ENCODE results near the gene PKP3.
"Not testable (repeated sequence)": the region's sequence is repeated elsewhere in the genome, so short reads cannot be mapped to it uniquely, and the experiment has no call there.

Gene PKP3

GRCh38 chr11:431921-432320 is 37.9 kb downstream of the PKP3 start:
- DNase-seq: no peak

DNA sequence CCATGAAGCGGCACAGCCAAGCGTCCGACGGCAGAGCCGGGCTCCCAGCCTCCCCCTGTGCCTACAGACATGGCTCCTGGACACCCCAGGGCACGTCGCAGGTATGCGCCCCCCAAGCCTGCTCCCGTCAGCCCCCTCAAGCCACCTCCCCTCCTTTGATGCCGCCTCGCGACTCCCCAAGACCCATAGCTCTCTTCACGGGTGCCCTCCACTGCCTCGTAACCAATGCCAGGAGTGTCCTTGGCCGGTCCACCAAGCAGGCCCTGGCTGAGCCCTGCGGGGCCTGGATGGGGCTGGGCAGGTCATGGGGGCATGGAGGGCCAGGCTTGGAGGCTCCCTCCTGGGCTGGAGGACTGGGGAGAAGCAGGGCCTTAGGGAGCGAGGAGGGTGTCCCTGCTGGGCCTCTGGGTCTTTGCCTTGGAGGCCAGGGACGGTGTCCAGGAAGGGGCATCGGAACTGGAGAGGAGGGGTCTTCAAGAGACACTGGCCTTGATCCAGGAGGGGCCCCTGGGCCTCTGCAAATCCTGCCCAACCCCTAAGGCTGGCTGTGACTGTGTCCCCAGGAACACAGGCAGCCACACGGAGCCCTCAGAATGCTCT is 38.6 kb downstream of the PKP3 start:
- no peak for DNase-seq

DNA sequence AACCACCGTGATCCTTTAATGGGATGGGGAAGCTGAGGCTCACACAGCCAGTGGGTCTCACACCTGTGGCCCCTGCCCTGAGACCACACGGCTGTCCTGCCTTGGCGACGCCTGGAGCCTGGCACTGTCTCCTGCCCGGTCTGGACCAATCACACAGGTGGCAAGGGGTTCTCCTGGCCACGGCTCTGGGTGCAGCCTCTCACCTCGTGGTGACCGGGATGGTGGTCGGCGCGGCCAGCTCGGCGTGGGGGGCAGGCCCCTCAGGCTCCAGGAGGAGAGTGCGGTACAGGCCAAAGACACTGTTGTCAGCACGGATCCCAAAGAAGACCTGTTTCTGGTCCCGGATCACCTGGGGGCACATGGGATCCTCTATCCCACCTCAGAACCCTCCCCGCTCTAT is 39.1 kb downstream of the PKP3 start:
- DNase-seq: no peak

GRCh38 chr11:433641-434040 is 39.6 kb downstream of the PKP3 start:
- DNase-seq: no peak

GRCh38 chr11:434496-434895 is 40.5 kb downstream of the PKP3 start:
- no peak for DNase-seq

DNA sequence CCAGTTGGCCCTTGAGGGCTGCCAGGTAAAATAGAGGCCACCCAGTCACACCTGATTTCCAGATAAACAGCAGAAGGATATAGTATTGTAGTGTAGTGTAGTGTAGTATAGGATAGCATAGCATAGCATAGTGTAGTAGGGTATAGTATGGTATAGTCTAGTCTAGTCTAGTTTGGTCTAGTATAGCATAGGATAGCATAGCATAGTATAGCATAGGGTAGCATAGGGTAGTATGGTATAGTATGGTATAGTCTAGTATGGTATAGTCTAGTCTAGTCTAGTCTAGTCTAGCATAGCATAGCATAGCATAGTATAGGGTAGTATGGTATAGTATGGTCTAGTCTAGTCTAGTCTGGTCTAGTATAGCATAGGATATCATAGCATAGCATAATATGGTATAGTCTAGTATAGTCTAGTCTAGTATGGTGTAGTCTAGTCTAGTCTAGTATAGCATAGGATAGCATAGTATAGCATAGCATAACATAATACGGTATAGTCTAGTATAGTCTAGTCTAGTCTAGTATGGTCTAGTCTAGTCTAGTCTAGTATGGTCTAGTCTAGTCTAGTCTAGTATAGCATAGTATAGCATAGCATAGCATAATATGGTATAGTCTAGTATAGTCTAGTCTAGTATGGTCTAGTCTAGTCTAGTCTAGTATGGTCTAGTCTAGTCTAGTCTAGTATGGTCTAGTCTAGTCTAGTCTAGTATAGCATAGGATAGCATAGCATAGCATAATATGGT is 41.2 kb downstream of the PKP3 start:
- DNase-seq: not testable (repeated sequence)

GRCh38 chr11:437228-437870 is 43.3 kb downstream of the PKP3 start:
- DNase-seq: no peak

GRCh38 chr11:438101-438844 is 44.3 kb downstream of the PKP3 start:
- no peak for DNase-seq

GRCh38 chr11:439315-440064 is 45.5 kb downstream of the PKP3 start:
- DNase-seq: no peak

DNA sequence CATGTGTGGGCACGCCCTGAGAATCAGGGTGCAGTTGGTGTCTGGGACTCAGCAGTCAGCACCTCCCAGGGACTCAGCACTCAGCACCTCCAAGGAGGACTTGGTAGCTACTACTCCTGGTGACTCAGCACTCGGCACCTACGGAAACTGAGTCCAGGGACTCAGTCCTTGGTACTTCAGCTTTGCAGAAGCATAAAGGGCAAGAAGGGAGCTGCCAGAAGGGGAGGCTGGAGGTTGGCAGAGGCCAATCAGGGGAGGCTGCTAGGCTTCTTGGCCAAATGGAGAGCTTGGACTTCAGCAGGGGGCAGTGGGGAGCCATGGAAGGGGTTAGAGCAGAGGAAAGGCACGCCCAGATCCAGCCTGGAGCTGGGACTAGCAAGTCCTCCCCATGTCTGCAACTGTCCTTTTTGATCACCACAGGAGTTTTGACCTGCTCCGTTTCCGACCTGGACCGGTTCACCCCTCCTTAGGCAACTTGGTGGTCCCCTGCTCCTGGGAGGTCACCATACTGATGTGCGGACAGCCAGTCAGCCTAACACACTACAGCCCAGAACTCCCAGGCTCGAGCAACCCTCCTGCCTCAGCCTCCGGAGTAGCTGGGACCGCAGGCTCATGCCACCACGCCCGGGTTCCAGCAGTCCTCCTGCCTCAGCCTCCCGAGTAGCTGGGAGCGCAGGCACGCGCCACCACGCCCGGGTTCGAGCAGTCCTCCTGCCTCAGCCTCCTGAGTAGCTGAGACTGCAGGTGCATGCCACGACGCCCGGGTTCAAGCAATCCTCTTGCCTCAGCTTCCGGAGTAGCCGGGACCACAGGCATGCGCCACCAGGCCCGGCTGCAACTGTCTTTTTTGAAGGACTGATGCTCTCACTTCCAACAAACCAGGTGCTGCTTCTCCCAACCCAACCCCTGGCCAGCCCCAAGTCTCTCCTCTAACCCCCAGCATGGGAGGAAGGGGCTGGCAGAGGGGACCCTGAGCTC is 46.3 kb downstream of the PKP3 start:
- DNase-seq: peak; percentile 32

DNA sequence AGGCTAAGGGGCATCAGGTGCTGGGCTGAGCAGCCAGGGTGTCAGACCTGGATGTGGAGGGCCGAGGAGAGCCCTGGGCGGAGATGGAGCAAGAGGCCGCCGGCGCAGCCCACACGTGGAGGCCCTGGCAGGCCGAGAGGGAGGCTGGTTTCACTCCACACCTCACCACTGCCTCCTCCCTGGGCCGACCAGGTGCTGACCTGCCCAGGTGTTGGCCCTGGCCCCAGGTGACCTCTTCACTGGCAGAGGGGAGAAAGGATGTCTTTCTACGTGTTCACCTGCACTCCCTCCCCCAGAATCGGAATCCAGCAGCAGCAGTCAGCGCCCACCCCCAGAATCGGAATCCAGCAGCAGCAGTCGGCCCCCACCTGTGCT is 47.0 kb downstream of the PKP3 start:
- no peak for DNase-seq

GRCh38 chr11:441418-442274 is 47.6 kb downstream of the PKP3 start, which contains the start of gene ANO9:
Gene ANO9 (minus strand): TSS chr11:442011. CDS start chr11:441926, 85 bp downstream.
- DNase-seq: no peak

GRCh38 chr11:442611-443081 is 48.6 kb downstream of the PKP3 start:
- no peak for DNase-seq

GRCh38 chr11:443542-444199 is 49.7 kb downstream of the PKP3 start:
- DNase-seq: no peak

GRCh38 chr11:444396-445144 is 50.6 kb downstream of the PKP3 start:
- no peak for DNase-seq

DNA sequence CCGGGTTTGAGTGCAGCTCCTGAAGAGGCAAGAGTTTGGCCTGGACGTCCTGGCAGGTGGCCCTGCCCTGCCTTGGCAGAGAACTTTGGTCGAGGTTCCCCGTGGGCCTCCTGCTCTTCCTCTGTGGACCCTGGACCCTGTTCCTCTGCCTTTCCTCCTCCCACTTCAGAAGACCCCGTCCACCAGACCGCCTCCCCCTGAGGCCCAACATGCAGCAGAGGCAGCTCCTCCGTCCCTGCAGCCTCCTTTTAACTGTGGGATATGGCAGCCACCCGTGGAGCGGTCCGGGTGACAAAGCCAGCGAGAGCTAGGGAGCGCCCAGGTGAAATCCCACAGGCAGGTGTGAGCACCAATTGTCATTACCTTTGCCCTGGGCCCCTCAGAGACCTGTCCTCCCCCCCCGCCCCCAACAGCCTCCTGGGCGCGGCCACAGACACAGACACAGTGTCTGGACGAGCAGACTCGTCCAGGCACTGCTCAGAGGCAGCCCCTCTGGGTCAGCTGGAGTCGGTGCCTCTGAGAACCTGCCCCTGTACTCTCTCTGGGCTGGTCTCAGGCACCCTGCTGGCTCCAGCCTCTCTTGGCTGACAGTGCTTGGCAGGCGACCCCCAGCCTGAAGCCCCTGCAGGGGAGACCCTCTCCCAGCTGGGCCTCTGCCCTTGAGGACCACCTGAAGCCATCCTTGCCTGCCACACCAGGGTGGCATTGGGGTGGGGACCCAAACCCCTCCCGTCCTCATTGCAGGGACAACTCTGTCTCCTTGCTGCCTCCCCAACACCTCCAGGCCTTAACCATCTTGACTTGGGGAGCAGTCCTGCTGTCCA is 52.0 kb downstream of the PKP3 start:
- DNase-seq: no peak

- no peak for DNase-seq
These were observed 52.9 kb downstream of the PKP3 start for GRCh38 chr11:446891-447290.

Measured in inflammatory macrophage treated with lipopolysaccharide for 4 hours (primary cell).